HepG2 (cell line): ENCODE measurements around the gene SAMM50. TPM values are rescaled to one million over a fixed set of nuclear protein-coding genes. Genes with fewer than 3 reads are reported as not detected.
A peak's percentile ranks its signal among the peaks of the same experiment; 100 is the strongest.

Source experiments
- ATRX ChIP-seq: sonication (generic); formaldehyde crosslinking; IDR thresholded peaks from 2 replicates; pipeline ENCODE4 v1.4.0; 2020; ENCODE audit warnings: missing genetic modification reagents, borderline replicate concordance
- BCL3 ChIP-seq: sonication (generic); formaldehyde crosslinking; IDR thresholded peaks from 2 replicates; pipeline ENCODE4 v1.5.1; 2020; ENCODE audit warnings: mild to moderate bottlenecking, missing genetic modification reagents, moderate library complexity
- CHCHD3 ChIP-seq: sonication (generic); formaldehyde crosslinking; IDR thresholded peaks from 2 replicates; pipeline ENCODE4 v1.8.0; 2022; ENCODE audit warnings: mild to moderate bottlenecking, missing genetic modification reagents, moderate library complexity
- ETV5 ChIP-seq: IDR thresholded peaks from 2 replicates; pipeline ENCODE4 v1.6.1; 2018; ENCODE audit warnings: missing biosample characterization, missing genetic modification reagents, inconsistent platforms, borderline replicate concordance
- HCFC1 ChIP-seq: fragments of 150-350 bp; IDR thresholded peaks from 2 replicates; pipeline ENCODE4 v1.6.1; 2014; ENCODE audit warnings: low read depth, low read length
- KDM4B ChIP-seq: sonication (generic); formaldehyde crosslinking; IDR thresholded peaks from 2 replicates; pipeline ENCODE4 v1.4.0; 2020; ENCODE audit warnings: missing genetic modification reagents
- MIER3 ChIP-seq: IDR thresholded peaks from 2 replicates; pipeline ENCODE4 v1.6.1; 2016; ENCODE audit warnings: missing compliant biosample characterization, borderline replicate concordance
- MXD1 ChIP-seq: sonication (generic); formaldehyde crosslinking; IDR thresholded peaks from 2 replicates; pipeline ENCODE4 v1.4.0; 2020; ENCODE audit warnings: mild to moderate bottlenecking, missing genetic modification reagents
- MXI1 ChIP-seq: IDR thresholded peaks from 3 replicates; pipeline ENCODE4 v1.6.1; 2012; ENCODE audit warnings: low read depth, low read length, inconsistent platforms, borderline replicate concordance
- NFE2L2 ChIP-seq: fragments of 150-350 bp; IDR thresholded peaks from 2 replicates; pipeline ENCODE4 v1.6.1; 2014; ENCODE audit warnings: low read length
- POLR2AphosphoS5 ChIP-seq: IDR thresholded peaks from 2 replicates; pipeline ENCODE4 v1.6.1; 2012; ENCODE audit warnings: low read depth, low read length
- RNF2 ChIP-seq: fragments of 450-650 bp; conservative IDR thresholded peaks from 2 replicates; pipeline ENCODE4 v1.6.1; 2016; ENCODE audit warnings: low read depth
- SRSF9 ChIP-seq: fragments of 200-400 bp; formaldehyde crosslinking; IDR thresholded peaks from 2 replicates; pipeline ENCODE4 v1.6.1; 2018; ENCODE audit warnings: borderline replicate concordance, mild to moderate bottlenecking, low read depth, low read length; ENCODE audit not compliant: insufficient read depth, poor library complexity, severe bottlenecking
- TBX3 ChIP-seq: fragments of 450-650 bp; IDR thresholded peaks from 2 replicates; pipeline ENCODE4 v1.6.1; 2017; ENCODE audit warnings: antibody characterized with exemption, mild to moderate bottlenecking, inconsistent platforms, borderline replicate concordance
- ZBTB39 ChIP-seq: sonication (generic); formaldehyde crosslinking; IDR thresholded peaks from 2 replicates; pipeline ENCODE4 v1.5.0; 2020; ENCODE audit warnings: missing genetic modification reagents
- ZBTB4 ChIP-seq: sonication (generic); formaldehyde crosslinking; IDR thresholded peaks from 2 replicates; pipeline ENCODE4 v1.4.0; 2020; ENCODE audit warnings: missing genetic modification reagents, mild to moderate bottlenecking, borderline replicate concordance
- ZNF274 ChIP-seq: sonication (generic); formaldehyde crosslinking; IDR thresholded peaks from 2 replicates; pipeline ENCODE4 v1.5.1; 2020; ENCODE audit warnings: mild to moderate bottlenecking, missing genetic modification reagents
- ZNF33A ChIP-seq: sonication (generic); formaldehyde crosslinking; IDR thresholded peaks from 2 replicates; pipeline ENCODE4 v1.5.1; 2020; ENCODE audit warnings: missing genetic modification reagents, mild to moderate bottlenecking, moderate library complexity, borderline replicate concordance
- ZNF484 ChIP-seq: sonication (generic); formaldehyde crosslinking; IDR thresholded peaks from 2 replicates; pipeline ENCODE4 v1.5.1; 2020; ENCODE audit warnings: mild to moderate bottlenecking, low read depth, missing genetic modification reagents, borderline replicate concordance
- ZNF713 ChIP-seq: sonication (generic); formaldehyde crosslinking; IDR thresholded peaks from 2 replicates; pipeline ENCODE4 v1.4.0; 2020; ENCODE audit warnings: mild to moderate bottlenecking, missing genetic modification reagents
- polyA plus RNA-seq, 8 experiments: library from polyadenylated mRNA; depleted of rRNA in 3 of 8; stranded (reverse) in 7 of 8; unstranded in 1 of 8; fragments of >200 nt; fragmentation: Illumina TruSeq in 4 of 8; extraction: Trizol in 4 of 8; gene quantifications; 2 replicates each; pipeline versions ENCODE4 v1.2.1 to v1.2.3, GENCODE V29; 2011 to 2016; ENCODE audit warnings: low read depth in 4 of 8, missing spikeins in 1 of 8, mixed read lengths in 1 of 8; ENCODE audit not compliant: insufficient read depth in 1 of 8
- total RNA-seq, 5 experiments: library from RNA; depleted of rRNA; stranded (reverse); fragments of >200 nt; fragmentation: Illumina TruSeq; extraction: Trizol; gene quantifications; 2 replicates each; pipeline ENCODE4 v1.2.3, GENCODE V29; 2016; ENCODE audit warnings: low read depth in 1 of 5

SAMM50 gene
- total and polyA plus RNA-seq, 2 of the 13 experiments (the other 11 are each of a cell fraction or from before 2014, with no cell fraction given): 34.7 to 63.4 TPM

GRCh38 chr22:43923631-43924464 is 31.4 kb upstream of the SAMM50 start, which contains the start of gene PNPLA3 (continued):
- no peak; the same call in 1 of the 2 replicates for TF ChIP-seq HCFC1
- peak; percentile 85 for TF ChIP-seq ZNF274
- TF ChIP-seq KDM4B: no peak; the same call in 1 of the 2 replicates
- TF ChIP-seq ZBTB4 (CRISPR knock-in tag): no peak
- TF ChIP-seq ZBTB39 (CRISPR knock-in tag): peak; percentile 74; the same call in 1 of the 2 replicates
- TF ChIP-seq MXI1: no peak
- peak; percentile 79; the same call in 1 of the 2 replicates for TF ChIP-seq CHCHD3 (CRISPR knock-in tag)
- no peak for TF ChIP-seq ZNF484 (CRISPR knock-in tag)
- peak; percentile 92 for TF ChIP-seq POLR2AphosphoS5
- no peak; the same call in 1 of the 2 replicates for TF ChIP-seq ETV5 (CRISPR knock-in tag)
- TF ChIP-seq SRSF9: no peak
- TF ChIP-seq ATRX (CRISPR knock-in tag): no peak
- peak; percentile 89 for TF ChIP-seq MXD1 (CRISPR knock-in tag)
- peak; percentile 34; the same call in 1 of the 2 replicates for TF ChIP-seq RNF2
- TF ChIP-seq ZNF713 (CRISPR knock-in tag): no peak
- peak; percentile 76 for TF ChIP-seq BCL3
- no peak for TF ChIP-seq NFE2L2
- TF ChIP-seq MIER3 (CRISPR knock-in tag): peak; percentile 50; the same call in 1 of the 2 replicates
- TF ChIP-seq ZNF33A (CRISPR knock-in tag): no peak
- TF ChIP-seq TBX3: no peak
